HL-60 (cell line): Measurements from ENCODE around the gene LGALS14.

Experiments
- CTCF ChIP-seq: IDR thresholded peaks from one replicate; pipeline ENCODE4 v1.5.1; 2011; ENCODE audit warnings: low read length, control low read depth, inconsistent platforms; ENCODE audit not compliant: insufficient read depth
- POLR2AphosphoS5 ChIP-seq: IDR thresholded peaks from 2 replicates; pipeline ENCODE4 v1.6.1; 2012; ENCODE audit warnings: low read depth
- REST ChIP-seq: IDR thresholded peaks from 2 replicates; pipeline ENCODE4 v1.6.1; 2012; ENCODE audit warnings: low read depth; ENCODE audit not compliant: insufficient replicate concordance
- SPI1 ChIP-seq: IDR thresholded peaks from 2 replicates; pipeline ENCODE4 v1.6.1; 2012; ENCODE audit warnings: low read depth, mild to moderate bottlenecking, borderline replicate concordance

- no peak for TF ChIP-seq POLR2AphosphoS5
- no peak for TF ChIP-seq CTCF
- no peak for TF ChIP-seq REST
- TF ChIP-seq SPI1: no peak
Measured at GRCh38 chr19:39735688-39736087, 31.4 kb downstream of the LGALS14 start.
